HUES48 (cell line): ENCODE results near the gene BTF3.
"Not testable (repeated sequence)": the region's sequence is repeated elsewhere in the genome, so short reads cannot be mapped to it uniquely, and the experiment has no call there.

ENCODE experiments used
- H3K27ac ChIP-seq: one replicate; pipeline ENCODE4 v1.7.0; 2013; ENCODE audit warnings: low read depth, low read length, inconsistent platforms
- H3K27me3 ChIP-seq: 2 replicates; pipeline ENCODE4 v1.6.1; 2013; ENCODE audit warnings: mild to moderate bottlenecking, low read length; ENCODE audit not compliant: control insufficient read depth, insufficient read depth
- H3K36me3 ChIP-seq: 2 replicates; pipeline ENCODE4 v1.6.1; 2013; ENCODE audit warnings: low read length; ENCODE audit not compliant: control insufficient read depth, insufficient read depth
- H3K4me1 ChIP-seq: 2 replicates; pipeline ENCODE4 v1.6.1; 2013; ENCODE audit warnings: mild to moderate bottlenecking, low read length; ENCODE audit not compliant: control insufficient read depth, insufficient read depth
- H3K4me3 ChIP-seq: 2 replicates; pipeline ENCODE4 v1.5.1; 2013; ENCODE audit warnings: mild to moderate bottlenecking, low read depth, low read length
- H3K9ac ChIP-seq: 2 replicates; pipeline ENCODE4 v1.6.1; 2013; ENCODE audit warnings: mild to moderate bottlenecking, low read depth, low read length, moderate library complexity
- H3K9me3 ChIP-seq: 2 replicates; pipeline ENCODE4 v1.6.1; 2013; ENCODE audit warnings: low read length; ENCODE audit not compliant: control insufficient read depth, insufficient read depth

The BTF3 gene

DNA sequence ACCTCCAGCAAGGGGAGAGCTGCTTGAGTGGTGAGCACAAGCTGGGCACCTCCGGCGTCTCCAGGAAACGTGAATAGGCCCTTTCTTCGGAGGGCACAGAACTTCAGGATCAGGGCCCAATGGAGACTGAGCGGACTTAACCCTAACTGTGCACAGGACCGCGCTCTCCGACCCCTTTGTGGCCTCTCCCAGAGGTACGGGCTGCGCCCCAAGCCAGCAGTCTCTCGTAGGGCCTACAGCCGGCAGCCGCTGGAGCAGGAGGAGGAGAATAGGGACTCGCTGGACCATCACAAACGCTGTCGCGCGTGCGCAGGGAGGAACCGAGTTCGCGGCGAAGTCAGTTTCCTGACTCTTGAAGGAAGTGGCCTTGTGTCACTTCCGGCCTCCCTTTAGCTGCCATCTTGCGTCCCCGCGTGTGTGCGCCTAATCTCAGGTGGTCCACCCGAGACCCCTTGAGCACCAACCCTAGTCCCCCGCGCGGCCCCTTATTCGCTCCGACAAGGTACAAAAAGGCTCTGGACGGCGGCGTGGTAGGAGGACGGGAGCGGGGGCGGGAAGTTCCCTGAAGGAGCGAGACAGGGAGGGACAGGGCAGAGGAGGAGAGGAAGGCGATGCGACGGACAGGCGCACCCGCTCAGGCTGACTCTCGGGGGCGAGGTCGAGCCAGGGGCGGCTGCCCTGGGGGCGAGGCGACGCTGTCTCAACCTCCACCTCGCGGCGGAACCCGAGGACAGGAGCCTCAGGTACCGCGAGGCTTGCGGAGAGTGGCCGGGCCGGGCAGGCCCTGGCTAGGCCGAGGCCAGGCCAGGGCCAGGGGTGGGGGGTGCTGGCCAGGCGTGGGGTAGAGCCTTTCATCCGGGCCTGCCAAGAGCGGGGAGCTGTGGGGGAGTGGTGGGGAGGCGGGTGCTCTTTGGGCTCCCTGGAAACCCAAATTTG, at the start of gene BTF3:
TSS of gene BTF3 (plus strand) at position 386 of the 936 bp plus-strand sequence. CDS start at position 612, 226 bp downstream.
- Histone ChIP-seq H3K36me3 (peaks cover 42% of the 10 kb centered on the region), H3K9ac (peak within 1 kb of the TSS; percentile 89), H3K27ac (peak within 1 kb of the TSS; percentile 99), H3K27me3 (no peaks in the 10 kb centered on the region), H3K4me1 (peaks cover 30% of the 10 kb centered on the region), H3K9me3 (no peaks in the 10 kb centered on the region), H3K4me3 (peak within 1 kb of the TSS; percentile 92)

DNA sequence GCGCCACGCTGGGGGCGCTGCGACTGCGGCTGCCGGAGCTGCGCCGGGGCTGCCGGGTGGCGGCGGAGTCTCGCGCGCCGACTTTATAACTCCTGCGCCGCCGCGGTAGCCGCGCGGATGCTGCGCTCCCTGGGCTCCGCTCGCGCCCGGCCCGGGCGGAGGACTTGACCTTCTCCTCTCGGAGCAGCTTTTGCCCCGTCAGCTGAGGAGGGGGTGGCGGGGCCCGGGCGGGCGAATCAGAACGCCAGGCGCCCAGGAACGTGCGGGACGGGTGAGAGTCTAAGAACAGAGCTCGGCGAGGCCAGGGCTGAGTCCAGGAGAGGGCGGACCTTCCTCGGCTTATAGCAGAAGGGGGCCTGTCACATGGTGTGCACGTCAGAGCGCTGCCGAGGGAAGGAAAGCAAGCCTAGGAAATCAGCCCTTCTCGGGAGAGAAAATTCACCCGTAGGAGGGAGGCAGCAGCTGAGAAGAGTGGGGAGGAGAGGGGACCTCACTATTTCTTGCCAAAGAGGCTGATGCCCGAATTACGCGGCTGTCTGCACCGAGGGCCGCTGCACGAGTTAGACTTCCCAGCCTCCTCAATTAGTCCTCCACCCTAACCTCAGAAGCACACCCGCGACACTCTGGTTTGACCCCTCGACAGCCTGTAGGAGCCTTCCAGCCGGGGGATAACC, 49.6 kb upstream of the BTF3 start, which contains the start of gene FOXD1:
TSS of gene FOXD1 (minus strand) at position 315 of the 674 bp plus-strand sequence. CDS start 415 bp downstream, outside the sequence.
- Histone ChIP-seq H3K27ac (no peak within 1 kb of the TSS), H3K9ac (no peak within 1 kb of the TSS), H3K9me3 (no peaks in the 10 kb centered on the region), H3K4me3 (peak within 1 kb of the TSS; percentile 62), H3K27me3 (peaks cover 95% of the 10 kb centered on the region), H3K4me1 (peaks cover 9% of the 10 kb centered on the region), H3K36me3 (no peaks in the 10 kb centered on the region)

DNA sequence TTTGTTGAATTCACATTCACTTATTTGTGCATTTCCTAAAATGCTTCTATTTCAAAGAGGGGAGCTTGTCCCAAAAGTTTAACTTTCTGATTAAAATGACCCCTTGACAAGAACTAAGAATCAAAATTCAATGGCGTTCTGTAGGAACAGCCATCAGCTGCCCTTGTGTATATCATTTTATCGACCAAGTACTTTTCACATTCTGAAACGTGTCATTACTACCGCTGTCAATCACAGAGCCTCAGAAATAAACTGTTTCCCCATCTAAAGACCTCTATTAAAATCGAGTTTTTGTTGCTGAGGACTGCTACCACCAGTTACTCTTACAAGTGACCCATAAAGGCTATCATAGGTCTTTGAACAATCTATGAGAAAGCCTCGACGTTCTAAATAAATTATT, 48.1 kb upstream of the BTF3 start:
- H3K36me3 ChIP-seq = no peaks in the 10 kb centered on the region
- H3K9ac ChIP-seq = no peak overlapping the region
- peaks cover 88% of the 10 kb centered on the region for H3K27me3 ChIP-seq
- no peaks in the 10 kb centered on the region for H3K9me3 ChIP-seq
- peaks cover 11% of the 10 kb centered on the region for H3K4me1 ChIP-seq
- no peak overlapping the region for H3K27ac ChIP-seq
- H3K4me3 ChIP-seq = no peak overlapping the region

DNA sequence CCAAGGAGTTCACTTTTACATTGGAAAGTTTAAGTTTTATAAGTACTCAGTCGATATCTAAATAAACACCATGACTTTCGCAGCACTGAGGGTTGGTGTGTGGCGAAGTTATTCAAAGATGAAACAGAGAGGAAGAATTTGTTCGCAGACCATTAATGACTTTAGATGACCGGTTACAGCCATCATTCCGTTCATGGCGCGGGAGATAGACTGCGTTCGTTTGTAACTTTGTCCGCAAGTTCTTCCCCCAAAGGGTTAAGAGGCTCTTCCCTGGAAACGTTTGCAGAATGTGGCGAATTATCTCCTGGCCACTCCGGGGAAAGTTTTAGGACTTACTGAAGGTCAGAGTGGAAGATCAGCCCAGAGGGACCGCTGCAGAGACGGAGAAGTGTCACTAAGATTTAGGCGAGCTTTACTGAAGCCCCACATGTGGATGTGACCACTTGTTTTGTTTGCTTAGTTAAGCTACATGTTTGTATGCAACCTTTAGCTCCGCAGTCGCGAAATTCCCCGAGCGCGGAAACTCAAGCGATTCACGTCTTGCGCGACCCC, 47.5 kb upstream of the BTF3 start:
- H3K36me3 ChIP-seq = no peaks in the 10 kb centered on the region
- H3K27ac ChIP-seq = no peak overlapping the region
- no peaks in the 10 kb centered on the region for H3K9me3 ChIP-seq
- H3K27me3 ChIP-seq = peaks cover 81% of the 10 kb centered on the region
- H3K4me3 ChIP-seq = peak overlapping the region; percentile 50
- H3K9ac ChIP-seq = no peak overlapping the region
- peaks cover 11% of the 10 kb centered on the region for H3K4me1 ChIP-seq

DNA sequence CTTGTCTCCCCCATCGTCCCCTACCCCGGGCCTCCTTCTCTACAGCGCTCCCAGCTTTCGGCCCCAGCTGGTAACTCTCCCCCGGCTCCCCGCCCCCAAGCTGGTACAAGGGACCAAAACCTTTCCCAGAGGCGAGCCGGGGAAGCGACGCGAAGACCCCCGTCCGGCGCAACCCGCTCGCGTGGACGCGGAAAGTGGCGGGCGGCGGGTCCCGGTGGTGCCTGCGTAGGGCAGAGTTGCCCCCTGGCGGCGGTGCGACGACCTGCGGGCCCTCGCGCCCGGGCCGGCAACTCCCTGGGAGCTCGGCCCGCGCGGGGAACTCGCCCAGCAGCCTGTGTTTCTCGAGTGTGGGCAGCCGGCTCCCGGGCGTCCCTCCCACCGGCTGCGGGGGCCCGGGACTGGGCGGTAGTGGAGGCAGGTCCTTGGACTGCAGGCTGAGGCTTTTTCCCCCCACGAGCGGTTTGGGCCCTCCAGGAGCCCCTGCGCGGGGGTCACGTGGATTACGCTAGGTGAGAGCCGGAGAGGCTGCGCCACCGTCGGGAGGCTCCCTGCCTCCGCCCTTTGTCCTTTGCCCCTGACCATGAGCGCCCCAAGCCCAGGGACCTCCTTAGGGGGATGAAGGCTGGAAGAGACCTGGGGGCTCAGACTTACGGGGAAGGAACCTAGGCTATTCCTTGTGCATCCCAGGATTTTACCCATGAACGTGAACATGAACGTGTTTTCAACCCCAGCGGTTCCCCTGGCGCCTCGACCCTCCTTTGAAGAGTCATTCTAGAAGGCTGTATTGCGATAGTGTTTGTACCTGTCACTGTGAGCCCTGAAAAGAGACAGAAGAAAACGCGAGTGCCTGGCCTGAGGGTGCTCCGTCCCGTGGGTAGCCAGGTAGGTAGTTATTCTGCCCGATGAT, 46.8 kb upstream of the BTF3 start:
- no peak overlapping the region for H3K9ac ChIP-seq

DNA sequence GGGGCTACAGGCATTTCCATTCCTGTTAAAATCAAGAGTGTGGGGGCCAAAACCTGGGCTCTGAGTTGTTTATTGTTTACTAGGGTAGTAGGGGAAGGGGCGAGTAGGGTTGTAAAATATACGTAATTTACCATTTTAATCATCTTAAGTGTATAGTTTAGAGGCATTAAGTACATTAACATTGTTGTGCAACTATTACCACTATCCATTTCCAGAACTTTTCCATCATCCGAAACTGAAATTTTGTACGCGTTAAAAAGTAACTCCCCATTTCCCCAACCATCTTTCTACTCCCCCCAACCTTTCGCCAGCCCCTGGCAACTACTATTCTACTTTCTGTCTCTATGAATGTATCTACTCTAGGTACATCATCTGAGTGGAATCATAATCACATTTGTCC, 46.0 kb upstream of the BTF3 start:
- H3K4me1 ChIP-seq = peaks cover 5% of the 10 kb centered on the region
- H3K27ac ChIP-seq = no peak overlapping the region
- H3K4me3 ChIP-seq = no peak overlapping the region
- H3K27me3 ChIP-seq = peaks cover 69% of the 10 kb centered on the region
- no peak overlapping the region for H3K9ac ChIP-seq
- no peaks in the 10 kb centered on the region for H3K9me3 ChIP-seq
- H3K36me3 ChIP-seq = no peaks in the 10 kb centered on the region

More for the DNA sequence above, 46.8 kb upstream of the BTF3 start:
- H3K27me3 ChIP-seq = peaks cover 74% of the 10 kb centered on the region
- H3K4me1 ChIP-seq = peaks cover 5% of the 10 kb centered on the region
- H3K27ac ChIP-seq = no peak overlapping the region
- H3K9me3 ChIP-seq = no peaks in the 10 kb centered on the region
- peak overlapping the region; percentile 50 for H3K4me3 ChIP-seq
- no peaks in the 10 kb centered on the region for H3K36me3 ChIP-seq

DNA sequence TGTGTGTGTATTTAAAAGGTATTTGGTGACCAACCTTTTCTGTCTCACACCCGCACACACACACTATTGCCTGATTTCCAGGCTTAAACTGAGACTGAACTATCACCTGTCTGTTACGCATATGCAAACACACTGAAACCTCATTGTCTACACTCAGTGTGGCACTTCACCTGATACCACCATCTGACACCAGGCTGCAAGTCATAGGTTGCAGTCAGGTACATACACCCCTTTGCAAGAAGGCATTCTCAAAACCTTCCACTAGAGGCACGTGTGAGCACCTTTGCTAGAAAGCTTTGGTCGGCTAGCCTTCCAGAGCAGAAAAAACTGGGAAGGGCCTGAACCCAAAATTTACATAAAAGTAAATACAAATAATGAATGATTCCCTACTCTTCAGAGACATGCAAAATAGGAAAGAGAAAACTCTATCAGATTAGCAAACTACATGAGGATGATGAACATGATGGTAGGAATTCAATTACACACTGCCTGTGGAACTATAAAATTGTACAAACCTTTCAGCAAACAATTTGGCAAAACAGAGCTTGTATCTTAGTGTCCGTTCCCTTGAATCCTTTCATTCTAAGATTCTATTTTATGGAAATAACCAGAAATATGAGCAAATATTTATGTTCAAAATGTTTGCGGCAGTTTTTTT, 43.7 kb upstream of the BTF3 start:
- Histone ChIP-seq H3K36me3 (no peaks in the 10 kb centered on the region), H3K4me1 (peaks cover 6% of the 10 kb centered on the region), H3K4me3 (no peak overlapping the region), H3K9me3 (no peaks in the 10 kb centered on the region), H3K9ac (no peak overlapping the region), H3K27ac (no peak overlapping the region), H3K27me3 (peaks cover 49% of the 10 kb centered on the region)

DNA sequence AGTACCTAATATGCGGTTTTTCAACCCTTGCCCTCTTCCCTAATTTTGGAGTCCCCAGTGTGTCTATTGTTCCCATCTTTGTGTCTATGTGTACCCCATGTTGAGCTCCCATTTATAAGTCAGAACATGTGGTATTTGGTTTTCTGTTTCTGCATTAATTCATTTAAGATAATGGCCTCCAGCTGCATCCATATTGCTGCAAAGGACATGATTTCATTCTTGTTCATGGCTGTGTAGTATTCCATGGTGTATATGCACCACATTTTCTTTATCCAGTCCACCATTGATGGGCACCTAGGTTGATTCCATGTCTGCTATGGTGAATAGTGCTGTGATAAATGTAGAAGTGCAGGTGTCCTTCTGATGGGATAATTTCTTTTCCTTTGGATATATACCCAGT, 41.8 kb upstream of the BTF3 start:
- not testable (repeated sequence) for H3K36me3 ChIP-seq, H3K27ac ChIP-seq, H3K4me3 ChIP-seq, H3K9me3 ChIP-seq, H3K9ac ChIP-seq
- H3K27me3 ChIP-seq = peaks cover 29% of the 10 kb centered on the region
- H3K4me1 ChIP-seq = peaks cover 19% of the 10 kb centered on the region

DNA sequence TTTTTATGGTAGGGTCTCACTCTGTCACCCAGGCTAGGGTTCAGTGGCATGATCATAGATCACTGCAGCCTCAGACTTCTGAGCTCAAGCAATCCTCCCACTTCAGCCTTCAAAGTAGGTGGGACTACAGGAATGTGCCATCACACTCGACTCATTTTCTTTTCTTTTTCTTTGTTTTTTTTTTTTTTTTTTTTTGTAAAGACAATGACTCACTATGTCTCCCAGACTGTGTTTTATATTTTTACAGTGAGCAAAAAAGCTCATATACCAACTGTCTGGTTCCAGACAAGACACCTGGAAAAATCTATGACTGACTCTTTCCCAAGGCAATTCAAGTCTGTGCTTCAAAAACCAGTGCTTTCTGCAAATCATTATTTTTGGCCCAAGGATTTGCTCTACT, 38.9 kb upstream of the BTF3 start:
- no peak overlapping the region for H3K9ac ChIP-seq
- no peak overlapping the region for H3K27ac ChIP-seq
- peaks cover 20% of the 10 kb centered on the region for H3K4me1 ChIP-seq
- H3K27me3 ChIP-seq = no peaks in the 10 kb centered on the region; the same call in 1 of the 2 replicates
- no peak overlapping the region for H3K4me3 ChIP-seq
- H3K9me3 ChIP-seq = no peaks in the 10 kb centered on the region
- H3K36me3 ChIP-seq = no peaks in the 10 kb centered on the region

DNA sequence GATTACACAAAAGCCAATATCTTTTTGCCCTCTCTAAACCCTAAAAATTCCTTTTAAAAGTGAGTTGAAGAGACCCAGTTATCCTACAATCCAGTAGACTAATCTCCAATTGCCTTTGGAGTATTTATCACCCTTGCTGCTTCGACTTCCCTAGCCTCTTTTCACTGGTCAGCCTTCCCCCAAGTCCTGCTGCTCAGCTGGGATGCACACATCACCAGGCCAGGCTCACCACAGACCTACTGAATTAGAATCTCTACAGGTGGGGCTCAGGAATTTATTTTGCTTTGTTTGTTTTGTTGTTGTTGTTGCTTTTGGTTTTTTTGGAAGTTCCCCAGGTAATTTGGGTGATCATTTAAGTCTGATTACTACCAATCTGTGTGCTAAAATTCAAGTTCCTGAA, 38.1 kb upstream of the BTF3 start:
- Histone ChIP-seq H3K4me1 (peaks cover 20% of the 10 kb centered on the region), H3K36me3 (no peaks in the 10 kb centered on the region), H3K27me3 (no peaks in the 10 kb centered on the region), H3K9ac (no peak overlapping the region), H3K4me3 (no peak overlapping the region), H3K9me3 (no peaks in the 10 kb centered on the region), H3K27ac (no peak overlapping the region)
